H7 (cell line): Measurements from ENCODE around the gene CELF6. TPM values are rescaled to one million over a fixed set of nuclear protein-coding genes. Genes with fewer than 3 reads are reported as not detected.
A peak's percentile ranks its signal among the peaks of the same experiment; 100 is the strongest.
"Not testable (repeated sequence)": the region's sequence is repeated elsewhere in the genome, so short reads cannot be mapped to it uniquely, and the experiment has no call there.

Source experiments
- DNase-seq: peaks from one replicate; pipeline ENCODE4 v3.0.0; 2012
- H3K27me3 ChIP-seq: 2 replicates; pipeline ENCODE4 v1.6.0; 2011; ENCODE audit warnings: mild to moderate bottlenecking, low read length; ENCODE audit not compliant: control insufficient read depth, insufficient read depth
- H3K36me3 ChIP-seq: replicated peaks from 2 replicates; pipeline ENCODE4 v1.5.1; 2011; ENCODE audit warnings: low read length; ENCODE audit not compliant: control insufficient read depth, insufficient read depth
- H3K4me3 ChIP-seq: 2 replicates; pipeline ENCODE4 v1.5.1; 2011; ENCODE audit warnings: low read depth, mild to moderate bottlenecking, control low read depth, low read length, moderate library complexity; ENCODE audit not compliant: insufficient read depth
- total RNA-seq: library from RNA; depleted of rRNA; stranded (reverse); fragments of >200 nt; shearing (Covaris generic); gene quantifications from 2 replicates; pipeline ENCODE4 v1.2.3, GENCODE V29; 2014

Gene CELF6
- total RNA-seq, 1 experiment from 2014 or later: 0.21 TPM

GRCh38 chr15:72304596-72304995 lies 15.4 kb downstream of the CELF6 start:
- Histone ChIP-seq H3K27me3 (peaks cover 3% of the 10 kb centered on the region), H3K4me3 (no peak overlapping the region), H3K36me3 (no peaks in the 10 kb centered on the region)
- no peak for DNase-seq

DNA sequence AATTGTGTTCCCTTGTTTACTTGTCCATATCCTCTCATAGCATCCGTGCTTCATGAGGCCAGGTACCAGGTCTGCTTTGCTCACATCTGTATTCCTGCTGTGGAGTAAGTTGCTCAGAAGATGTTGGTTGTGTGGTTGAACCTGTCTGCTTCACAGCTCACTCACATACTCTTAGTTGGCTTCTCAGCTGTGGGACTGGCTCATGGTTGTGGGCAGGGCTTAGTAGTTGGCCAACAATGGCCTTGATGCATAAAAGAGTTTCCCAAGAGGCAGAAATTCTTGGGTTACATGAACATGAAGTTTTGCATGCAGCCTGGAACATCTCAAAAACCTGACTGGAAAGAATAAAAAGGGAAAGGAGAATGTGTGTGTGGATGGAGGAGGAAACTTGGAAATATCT lies 17.0 kb downstream of the CELF6 start:
- no peak for DNase-seq
- Histone ChIP-seq H3K4me3 (no peak overlapping the region), H3K27me3 (peaks cover 3% of the 10 kb centered on the region), H3K36me3 (no peaks in the 10 kb centered on the region)

DNA sequence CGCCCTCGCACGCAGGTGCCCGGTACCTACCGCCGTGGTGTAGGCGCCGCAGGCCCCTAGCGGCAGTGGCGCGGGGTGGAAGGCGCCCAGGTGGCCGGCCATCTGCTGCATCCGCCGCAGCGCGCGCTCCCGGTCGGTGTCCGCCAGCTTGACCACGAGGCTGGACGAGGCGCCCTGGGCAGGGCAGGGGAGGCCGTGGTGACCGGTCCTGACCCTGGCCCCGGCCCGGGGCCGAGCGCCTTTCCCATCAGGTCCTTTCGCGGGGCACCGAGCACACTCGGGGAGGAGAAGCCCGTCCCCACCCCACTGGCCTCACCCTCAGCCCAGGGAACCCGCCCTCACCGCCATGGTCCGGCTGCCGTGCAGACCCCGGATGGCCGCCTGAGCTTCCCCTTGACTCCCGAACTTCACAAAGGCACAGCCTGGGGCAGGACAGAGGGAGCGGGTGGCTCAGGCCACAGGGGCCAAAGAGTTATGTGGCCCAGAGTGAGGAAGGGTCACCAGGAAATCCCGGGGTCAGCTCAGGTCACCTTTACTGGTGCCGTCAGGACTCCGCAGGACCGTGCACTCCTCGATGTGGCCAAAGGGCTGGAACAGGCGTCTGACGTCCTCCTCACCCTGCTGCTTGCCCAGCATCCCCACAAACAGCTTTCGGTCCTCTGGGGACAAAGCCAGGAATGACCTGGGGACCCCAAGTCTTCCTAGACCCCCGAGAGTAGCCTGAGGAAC lies 30.2 kb downstream of the CELF6 start:
- Histone ChIP-seq H3K4me3 (no peak overlapping the region), H3K36me3 (no peaks in the 10 kb centered on the region), H3K27me3 (no peaks in the 10 kb centered on the region; the same call in 1 of the 2 replicates)
- DNase-seq: peak; percentile 52

DNA sequence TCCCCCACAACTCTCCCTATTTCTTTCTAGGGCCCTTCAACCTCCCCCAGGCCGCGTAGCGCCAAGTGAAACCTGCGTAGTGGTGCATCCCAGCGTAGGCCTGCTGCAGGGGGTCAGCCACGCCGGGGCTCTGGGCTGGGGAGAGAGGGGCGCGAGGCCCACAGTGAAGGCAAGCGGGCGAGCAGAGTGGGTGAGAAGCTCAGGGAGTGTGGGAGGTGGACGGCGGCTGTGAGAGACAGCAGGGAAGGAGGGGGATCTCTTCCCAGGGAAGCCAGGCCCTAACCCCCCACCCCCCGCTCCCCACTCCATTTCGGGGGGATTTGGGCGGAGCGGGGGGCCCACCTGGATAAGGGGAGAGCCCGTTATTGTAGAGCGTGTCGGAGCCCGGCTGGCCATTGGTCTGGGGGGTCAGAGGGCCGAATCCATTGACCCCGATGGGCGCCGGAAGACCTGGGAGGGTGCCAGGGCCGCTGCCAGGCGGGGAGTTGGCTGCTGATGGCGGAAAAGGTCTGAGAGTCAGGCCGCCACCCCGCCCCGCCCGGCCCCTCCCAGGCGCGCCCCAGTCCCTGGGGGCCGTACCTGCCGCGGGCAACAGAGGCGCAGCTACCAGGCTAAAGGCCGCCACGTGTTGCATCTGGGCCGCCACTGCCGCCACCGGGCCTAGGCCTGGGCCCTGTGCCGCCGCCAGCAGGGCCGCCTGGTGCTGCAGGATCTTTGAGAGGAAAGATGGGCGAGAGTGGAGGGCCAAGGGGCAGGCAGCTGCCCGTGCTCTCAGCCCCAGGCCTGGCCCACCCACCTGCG lies 31.0 kb downstream of the CELF6 start:
- Histone ChIP-seq H3K27me3 (no peaks in the 10 kb centered on the region; the same call in 1 of the 2 replicates), H3K36me3 (no peaks in the 10 kb centered on the region), H3K4me3 (no peak overlapping the region)
- peak; percentile 59 for DNase-seq

DNA sequence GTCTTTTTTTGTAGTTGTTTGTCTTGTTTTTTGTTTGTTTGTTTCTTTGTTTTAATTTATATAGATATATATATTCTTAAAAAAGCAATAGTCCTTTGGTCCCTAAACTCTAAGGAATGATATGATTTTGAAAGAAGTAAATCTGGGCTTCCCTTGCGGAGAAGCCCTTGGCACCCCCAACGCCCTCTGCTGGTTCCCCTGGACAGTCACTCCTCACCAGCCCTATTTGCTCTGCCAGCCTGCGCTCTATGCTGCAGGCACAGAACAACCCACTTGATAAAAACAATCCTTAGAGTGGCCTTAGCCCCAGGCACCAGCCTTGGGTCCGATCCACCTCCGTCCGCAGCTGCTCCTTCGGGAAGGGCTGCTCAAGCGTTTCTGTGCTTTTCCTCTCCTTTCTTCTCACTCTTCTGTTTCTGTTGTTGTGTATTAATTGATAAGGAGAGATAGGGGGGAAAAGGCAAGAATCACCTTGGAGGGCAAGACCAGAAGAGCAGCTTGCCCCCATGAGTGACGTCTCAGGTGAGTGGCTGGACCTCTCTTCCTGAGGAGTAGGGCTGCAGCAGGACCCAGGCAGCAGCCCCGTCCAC lies 33.9 kb downstream of the CELF6 start:
- Histone ChIP-seq H3K27me3 (no peaks in the 10 kb centered on the region; the same call in 1 of the 2 replicates), H3K36me3 (no peaks in the 10 kb centered on the region), H3K4me3 (no peak overlapping the region)
- DNase-seq: peak; percentile 86

DNA sequence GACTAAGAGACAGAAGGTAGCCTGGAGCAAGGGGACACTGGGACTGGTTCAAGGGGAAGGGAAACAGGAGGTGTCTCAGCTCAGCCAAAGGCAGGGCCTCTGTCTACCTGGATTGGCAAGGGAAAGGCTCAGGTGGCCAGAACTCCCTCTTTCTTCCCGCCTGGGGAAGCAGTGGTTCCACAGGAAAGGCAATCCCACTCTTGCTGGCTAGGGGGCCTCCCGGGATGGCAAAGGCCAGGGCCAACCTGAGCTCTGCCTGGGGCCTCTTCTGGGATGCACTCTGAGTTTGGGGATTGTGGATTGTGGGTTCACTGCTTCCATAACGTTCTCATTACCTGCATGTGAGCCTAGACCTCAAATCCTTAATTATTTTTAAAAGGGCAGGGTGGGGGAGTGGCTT lies 34.6 kb downstream of the CELF6 start:
- no peak overlapping the region for H3K4me3 ChIP-seq
- no peaks in the 10 kb centered on the region; the same call in 1 of the 2 replicates for H3K27me3 ChIP-seq
- no peaks in the 10 kb centered on the region for H3K36me3 ChIP-seq
- peak; percentile 70 for DNase-seq

DNA sequence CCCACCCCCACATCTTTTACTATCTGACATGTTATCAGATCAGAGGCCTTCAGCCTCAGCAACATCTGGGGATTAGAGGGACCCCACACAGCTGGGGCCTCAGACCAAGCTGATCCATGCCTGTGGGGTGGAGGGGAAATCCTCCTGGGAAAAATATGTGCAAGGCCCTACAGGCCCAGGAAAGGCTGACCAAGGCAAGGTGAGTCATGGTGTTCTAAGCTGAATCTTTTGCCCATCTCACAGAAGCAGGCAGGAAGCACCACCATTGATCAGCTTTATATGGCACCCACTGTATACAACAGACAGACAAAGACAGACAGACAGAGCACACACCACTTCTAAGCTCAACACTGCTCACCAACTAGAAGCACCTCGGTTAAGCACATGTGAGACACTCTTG lies 35.2 kb downstream of the CELF6 start:
- no peak for DNase-seq
- Histone ChIP-seq H3K27me3 (peaks cover 3% of the 10 kb centered on the region; the same call in 1 of the 2 replicates), H3K36me3 (no peaks in the 10 kb centered on the region), H3K4me3 (no peak overlapping the region)

DNA sequence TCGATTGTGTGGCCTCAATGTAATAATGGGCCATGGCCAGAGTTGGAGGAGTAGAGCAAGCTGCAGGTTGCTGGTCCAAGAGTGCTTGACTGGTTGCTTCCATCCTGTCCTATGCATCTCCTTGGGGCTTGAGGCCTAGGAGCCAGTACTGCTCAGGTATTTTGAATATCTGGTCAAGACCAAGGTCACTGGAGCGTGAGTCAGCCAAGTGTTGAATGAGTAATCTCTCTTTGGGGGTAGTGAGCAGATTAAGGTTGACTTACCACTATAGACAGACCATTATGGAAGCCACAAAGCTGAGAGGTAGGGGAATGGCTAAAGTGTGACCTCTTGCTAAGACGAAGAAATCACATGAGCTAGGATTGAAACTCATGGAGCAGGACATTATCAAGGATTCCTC lies 38.2 kb downstream of the CELF6 start:
- DNase-seq: no peak
- Histone ChIP-seq H3K4me3 (no peak overlapping the region), H3K36me3 (no peaks in the 10 kb centered on the region), H3K27me3 (peaks cover 5% of the 10 kb centered on the region; the same call in 1 of the 2 replicates)

DNA sequence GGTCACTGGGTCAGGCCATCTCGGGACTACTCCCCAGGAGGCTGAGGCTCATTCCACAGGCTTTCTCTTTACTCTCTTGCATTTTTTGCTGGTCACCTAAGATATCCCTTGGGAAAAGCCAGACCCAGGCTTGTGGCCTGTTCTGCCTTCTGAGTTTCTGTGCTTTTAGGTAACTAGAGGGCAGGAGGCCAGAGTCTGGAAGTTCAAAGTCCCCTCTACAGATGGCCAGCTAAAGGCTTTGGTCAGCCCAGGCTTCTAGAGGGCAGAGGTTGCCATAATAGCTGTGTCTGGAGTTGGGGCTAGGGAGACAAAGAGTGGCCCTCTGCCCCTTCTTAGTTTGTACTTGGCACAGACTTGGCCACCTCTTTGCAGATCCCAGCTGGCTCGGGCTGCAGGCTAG lies 39.2 kb downstream of the CELF6 start:
- Histone ChIP-seq H3K4me3 (no peak overlapping the region), H3K36me3 (no peaks in the 10 kb centered on the region), H3K27me3 (peaks cover 5% of the 10 kb centered on the region; the same call in 1 of the 2 replicates)
- DNase-seq: no peak

- no peak for DNase-seq
- Histone ChIP-seq H3K4me3 (no peak overlapping the region), H3K27me3 (peaks cover 7% of the 10 kb centered on the region; the same call in 1 of the 2 replicates), H3K36me3 (no peaks in the 10 kb centered on the region)
These were observed 41.2 kb downstream of the CELF6 start for GRCh38 chr15:72278737-72279136.

DNA sequence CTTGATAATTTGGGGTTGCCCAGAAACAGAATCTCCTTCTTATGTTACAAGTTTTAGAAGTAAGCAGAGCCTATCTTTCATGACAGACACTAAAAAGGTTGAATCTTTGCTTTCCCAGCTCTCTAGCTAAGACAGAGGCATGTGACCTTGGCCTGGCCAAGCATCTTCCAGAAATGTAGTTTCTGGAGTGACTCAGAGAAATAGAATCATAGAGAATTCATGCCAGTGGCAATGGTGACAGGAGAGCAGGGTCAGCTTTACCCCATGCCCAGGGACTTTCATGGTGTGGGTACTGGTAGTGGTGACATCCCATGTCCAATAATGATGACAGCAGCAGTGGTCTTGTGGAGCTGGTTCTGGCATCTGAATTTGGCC lies 43.6 kb downstream of the CELF6 start:
- H3K27me3 ChIP-seq: peaks cover 9% of the 10 kb centered on the region; the same call in 1 of the 2 replicates
- no peaks in the 10 kb centered on the region for H3K36me3 ChIP-seq
- DNase-seq: no peak
- no peak overlapping the region for H3K4me3 ChIP-seq

GRCh38 chr15:72275635-72276325 lies 44.2 kb downstream of the CELF6 start:
- not testable (repeated sequence) for H3K27me3 ChIP-seq, H3K4me3 ChIP-seq, H3K36me3 ChIP-seq, DNase-seq

GRCh38 chr15:72272997-72273352 lies 47.0 kb downstream of the CELF6 start:
- Histone ChIP-seq H3K27me3 (peaks cover 4% of the 10 kb centered on the region; the same call in 1 of the 2 replicates), H3K4me3 (peak overlapping the region; percentile 86), H3K36me3 (peaks cover 3% of the 10 kb centered on the region)
- no peak for DNase-seq

DNA sequence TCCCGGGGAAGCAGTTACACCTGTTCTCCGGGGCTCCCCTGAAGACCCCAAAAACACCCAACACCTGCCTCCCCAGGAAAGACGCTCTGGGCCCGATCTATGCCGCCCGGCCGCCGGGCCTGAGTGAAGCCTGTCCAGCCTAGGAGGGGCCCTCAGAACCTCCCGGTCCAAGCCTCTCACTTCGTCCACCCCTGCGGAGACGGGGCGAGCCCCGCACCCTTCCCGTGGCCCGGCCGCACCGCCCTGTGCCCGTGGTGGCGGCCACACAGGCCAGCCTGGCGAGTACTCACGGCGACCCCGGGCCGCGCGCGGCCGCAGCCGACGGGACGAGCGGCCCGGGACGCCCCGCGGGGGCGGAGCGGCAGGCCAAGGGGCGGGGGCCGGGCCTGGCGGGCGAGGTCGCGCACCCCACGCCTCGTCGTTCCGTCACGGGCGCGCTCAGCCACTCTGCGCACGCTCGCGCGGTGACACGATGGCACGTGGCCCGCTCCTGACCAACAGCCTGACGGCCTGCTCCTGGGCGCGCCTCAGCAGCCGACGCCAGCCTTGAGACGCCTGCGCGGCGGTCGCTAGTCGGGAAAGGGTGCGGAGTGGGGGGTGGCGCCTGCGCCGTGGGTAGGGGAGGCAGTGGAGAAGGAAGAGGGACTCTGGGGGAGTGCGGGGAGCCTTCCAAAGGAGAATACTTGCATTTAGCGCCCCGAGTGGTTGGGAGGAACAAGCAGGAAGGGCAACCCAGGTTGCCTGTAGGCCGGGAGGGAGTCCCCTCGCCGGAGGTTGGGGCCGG lies 47.6 kb downstream of the CELF6 start, which contains the start of gene PARP6:
TSS of gene PARP6 (minus strand) at position 342 of the 784 bp plus-strand sequence. CDS start 5,077 bp downstream, outside the sequence.
- DNase-seq: peak; percentile 98
- Histone ChIP-seq H3K27me3 (peaks cover 4% of the 10 kb centered on the region; the same call in 1 of the 2 replicates), H3K36me3 (peaks cover 5% of the 10 kb centered on the region), H3K4me3 (peak within 1 kb of the TSS; percentile 86)
